Lower lobe of right lung (tissue), 2 donors: ENCODE measurements around the gene MYO5B. TPM values are rescaled to one million over a fixed set of nuclear protein-coding genes. Genes with fewer than 3 reads are reported as not detected.
A peak's percentile ranks its signal among the peaks of the same experiment; 100 is the strongest.

Source experiments
- ATAC-seq, 2 donors: fragments of 200-7000 bp; cut with Tn5 transposase; one replicate each; pipeline ENCODE4 v1.9.1; 2020 to 2022; ENCODE audit warnings: mild to moderate bottlenecking in 2 of 2, moderate library complexity in 2 of 2
- DNase-seq: peaks from one replicate; pipeline ENCODE4 v3.0.0-alpha.2; 2020
- H3K27ac ChIP-seq: fragments of 200-600 bp; one replicate; pipeline ENCODE4 v1.8.0; 2022
- H3K27me3 ChIP-seq: fragments of 200-600 bp; one replicate; pipeline ENCODE4 v1.8.0; 2022; ENCODE audit warnings: low read depth
- H3K36me3 ChIP-seq: fragments of 200-600 bp; one replicate; pipeline ENCODE4 v1.8.0; 2022; ENCODE audit warnings: mild to moderate bottlenecking
- H3K4me1 ChIP-seq: fragments of 200-600 bp; one replicate; pipeline ENCODE4 v1.8.0; 2022
- H3K4me3 ChIP-seq: fragments of 200-600 bp; one replicate; pipeline ENCODE4 v1.8.0; 2022; ENCODE audit warnings: mild to moderate bottlenecking
- H3K9me3 ChIP-seq: fragments of 200-600 bp; one replicate; pipeline ENCODE4 v1.8.0; 2022
- intact Hi-C: fragments of 100-400 bp; cut with DNase I; formaldehyde crosslinking; loops from one replicate; pipeline ENCODE4 v1.11.0; 2022
- total RNA-seq: library from RNA; stranded (reverse); fragmentation: NEBNext Ultra II Directional; extraction: Animal tissue kit (Norgen Biotek cat#: 25700); gene quantifications from one replicate; pipeline ENCODE4 v1.2.1, GENCODE V29; 2021
- TF ChIP-seq, protein P1 (sequence below): fragments of 200-600 bp; IDR thresholded peaks from one replicate; pipeline ENCODE4 v1.8.0; 2022; ENCODE audit warnings: antibody characterized with exemption, mild to moderate bottlenecking
- donor health status: DM: no; HTN: yes; CAD: no; lungs with severe emphysema.

The MYO5B gene
- total RNA-seq, 1 donor from 2014 or later, result 23.3 TPM

DNA sequence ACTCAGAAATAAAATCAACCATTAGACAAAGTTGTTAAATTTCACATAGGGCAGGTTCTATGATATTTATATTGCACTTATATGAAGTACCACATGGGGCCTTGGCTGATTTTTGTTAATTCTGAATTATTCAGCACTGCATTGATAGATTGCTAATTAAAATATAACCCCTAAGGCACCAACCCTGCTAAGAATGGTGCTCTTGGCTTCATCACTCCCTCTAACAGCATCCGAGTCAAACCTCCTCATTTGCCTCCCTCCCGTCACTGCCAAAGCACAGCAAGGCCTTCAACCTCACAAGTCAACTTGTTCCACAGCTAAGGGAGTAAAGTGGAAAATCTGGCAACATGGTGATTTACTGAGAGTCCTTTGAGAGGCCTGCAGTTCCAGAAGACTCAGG is 27.0 kb downstream of the MYO5B start:
- ATAC-seq (no peak), DNase-seq (no peak)
- no peaks in the 10 kb centered on the region for H3K27me3 ChIP-seq
- H3K4me3 ChIP-seq, result no peak overlapping the region
- intact Hi-C loops, result no loop called here
- H3K4me1 ChIP-seq, result no peaks in the 10 kb centered on the region
- H3K9me3 ChIP-seq, result no peaks in the 10 kb centered on the region
- H3K27ac ChIP-seq, result no peak overlapping the region
- TF ChIP-seq, protein P1, sequence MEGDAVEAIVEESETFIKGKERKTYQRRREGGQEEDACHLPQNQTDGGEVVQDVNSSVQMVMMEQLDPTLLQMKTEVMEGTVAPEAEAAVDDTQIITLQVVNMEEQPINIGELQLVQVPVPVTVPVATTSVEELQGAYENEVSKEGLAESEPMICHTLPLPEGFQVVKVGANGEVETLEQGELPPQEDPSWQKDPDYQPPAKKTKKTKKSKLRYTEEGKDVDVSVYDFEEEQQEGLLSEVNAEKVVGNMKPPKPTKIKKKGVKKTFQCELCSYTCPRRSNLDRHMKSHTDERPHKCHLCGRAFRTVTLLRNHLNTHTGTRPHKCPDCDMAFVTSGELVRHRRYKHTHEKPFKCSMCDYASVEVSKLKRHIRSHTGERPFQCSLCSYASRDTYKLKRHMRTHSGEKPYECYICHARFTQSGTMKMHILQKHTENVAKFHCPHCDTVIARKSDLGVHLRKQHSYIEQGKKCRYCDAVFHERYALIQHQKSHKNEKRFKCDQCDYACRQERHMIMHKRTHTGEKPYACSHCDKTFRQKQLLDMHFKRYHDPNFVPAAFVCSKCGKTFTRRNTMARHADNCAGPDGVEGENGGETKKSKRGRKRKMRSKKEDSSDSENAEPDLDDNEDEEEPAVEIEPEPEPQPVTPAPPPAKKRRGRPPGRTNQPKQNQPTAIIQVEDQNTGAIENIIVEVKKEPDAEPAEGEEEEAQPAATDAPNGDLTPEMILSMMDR, result no peak
- no peaks in the 10 kb centered on the region for H3K36me3 ChIP-seq

DNA sequence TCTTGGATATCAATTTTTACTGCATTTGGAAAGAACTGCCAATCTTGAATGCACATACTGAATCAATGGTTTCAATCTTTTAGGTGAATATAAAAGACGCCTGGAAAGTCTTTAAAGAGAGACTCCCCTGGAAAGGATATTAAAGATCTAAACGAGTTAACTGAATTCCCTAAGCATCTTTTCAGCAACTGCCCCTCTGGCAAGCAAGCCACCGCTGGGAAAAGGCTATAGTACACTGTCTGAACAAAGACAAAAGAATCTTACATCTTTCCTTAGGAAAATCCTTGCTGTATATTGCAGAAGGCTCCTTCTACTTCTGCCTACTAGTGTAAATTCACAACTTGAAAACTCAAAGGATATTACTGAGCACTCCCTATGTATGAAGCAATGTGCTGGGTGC is 28.0 kb downstream of the MYO5B start:
- intact Hi-C loops, result no loop called here

DNA sequence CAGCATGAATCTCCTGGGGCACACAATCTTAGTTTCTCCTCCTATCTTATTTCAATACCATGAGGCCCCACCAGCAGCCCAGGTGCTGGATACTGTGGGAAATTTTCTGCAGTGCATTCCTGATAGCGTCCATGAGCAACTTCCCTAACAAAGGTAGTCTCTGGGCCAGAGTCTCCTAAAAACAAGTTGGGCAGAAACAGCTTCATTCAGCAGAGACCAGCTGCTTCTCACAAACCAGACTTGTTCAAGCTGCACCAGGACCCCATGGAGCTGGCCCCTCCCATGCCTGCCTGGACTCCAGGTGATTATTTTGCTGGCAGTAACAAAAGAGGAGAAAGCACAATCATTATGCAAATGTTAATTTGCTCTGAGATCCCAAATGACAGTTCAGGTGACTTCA is 31.4 kb downstream of the MYO5B start:
- DNase-seq (no peak), ATAC-seq (no peak)
- no peaks in the 10 kb centered on the region for H3K36me3 ChIP-seq
- no peak overlapping the region for H3K27ac ChIP-seq
- no peaks in the 10 kb centered on the region for H3K9me3 ChIP-seq
- H3K4me3 ChIP-seq, result no peak overlapping the region
- H3K27me3 ChIP-seq, result no peaks in the 10 kb centered on the region
- H3K4me1 ChIP-seq, result peaks cover 9% of the 10 kb centered on the region
- intact Hi-C loops, result no loop called here
- TF ChIP-seq, protein P1, result no peak

More for the DNA sequence above, 28.0 kb downstream of the MYO5B start:
- Histone ChIP-seq H3K4me1 (peaks cover 3% of the 10 kb centered on the region), H3K4me3 (no peak overlapping the region), H3K36me3 (no peaks in the 10 kb centered on the region), H3K27me3 (no peaks in the 10 kb centered on the region), H3K27ac (no peak overlapping the region), H3K9me3 (no peaks in the 10 kb centered on the region)
- DNase-seq, result no peak
- no peak for ATAC-seq
- TF ChIP-seq, protein P1, result no peak

DNA sequence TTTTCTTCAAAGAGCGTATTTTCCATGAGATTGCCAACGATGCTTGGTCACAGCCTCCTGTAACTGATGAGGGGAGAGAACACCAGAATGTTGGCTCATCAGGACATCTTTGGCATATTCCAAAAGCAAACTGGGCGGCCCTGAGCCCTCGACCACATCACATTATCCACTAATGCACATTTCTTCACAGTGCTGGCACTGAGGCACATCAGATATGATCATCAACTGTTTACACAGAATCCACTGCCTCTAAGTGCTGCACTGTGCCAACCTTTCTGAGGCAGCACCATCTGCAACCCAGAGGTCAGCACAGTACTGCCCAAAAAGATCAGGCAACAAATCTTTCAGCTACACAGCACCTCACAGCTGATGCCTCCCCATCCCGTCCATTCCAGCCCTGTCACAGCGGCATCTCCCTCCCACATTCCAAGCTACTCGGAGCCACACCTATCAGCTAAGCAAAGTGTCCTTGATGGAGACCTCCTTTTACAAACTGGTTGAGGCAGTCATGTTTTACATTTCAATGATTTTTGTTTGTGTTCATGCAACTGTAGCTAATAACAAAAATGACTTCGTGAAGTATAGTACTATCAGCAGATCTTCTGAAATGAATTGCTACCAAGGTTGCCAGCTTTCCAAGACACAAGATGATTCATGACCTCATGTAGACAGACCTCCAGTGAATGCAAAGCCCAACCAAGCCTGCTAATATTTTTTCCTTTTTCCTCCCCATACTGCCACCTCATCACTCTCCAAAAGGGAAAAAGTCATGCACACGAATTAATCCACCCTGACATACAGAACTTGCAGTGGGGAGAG is 32.3 kb downstream of the MYO5B start:
- Histone ChIP-seq H3K27ac (peak overlapping the region; percentile 3), H3K4me3 (no peak overlapping the region), H3K9me3 (no peaks in the 10 kb centered on the region), H3K36me3 (no peaks in the 10 kb centered on the region), H3K27me3 (no peaks in the 10 kb centered on the region), H3K4me1 (peaks cover 9% of the 10 kb centered on the region)
- TF ChIP-seq, protein P1, result no peak
- ATAC-seq, result peak; percentile 65 to 72
- intact Hi-C loops, result no loop called here
- DNase-seq, result no peak

DNA sequence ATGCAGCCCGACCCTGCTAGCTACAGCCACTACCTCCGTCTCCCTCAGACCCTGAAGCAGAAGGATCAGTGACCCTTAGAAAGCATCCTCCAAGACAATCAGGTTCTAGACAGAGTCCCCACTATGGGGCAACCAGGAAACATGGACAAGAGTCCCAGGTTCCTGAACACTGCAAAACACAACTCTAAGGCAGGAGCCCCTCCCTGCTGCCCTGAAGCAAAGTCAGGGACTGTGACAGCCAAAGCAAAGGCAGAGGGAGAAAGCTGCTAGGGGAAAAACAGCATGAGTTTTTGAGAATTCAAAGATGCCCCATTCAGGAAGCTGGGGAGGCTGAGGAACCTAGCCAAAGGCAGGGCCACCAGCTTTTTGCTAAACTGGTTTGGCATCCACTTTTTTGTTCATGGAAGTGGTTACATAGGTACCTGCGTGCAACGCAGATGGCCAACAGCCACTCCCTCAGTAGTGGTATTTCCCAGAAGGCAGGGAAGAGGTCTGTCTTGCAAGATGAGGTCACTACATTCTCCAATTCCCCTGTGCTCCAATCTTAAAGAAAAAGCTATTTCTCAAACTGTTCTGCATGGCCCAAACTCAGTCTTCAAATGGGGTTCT is 33.2 kb downstream of the MYO5B start:
- Histone ChIP-seq H3K4me3 (no peak overlapping the region), H3K9me3 (no peaks in the 10 kb centered on the region), H3K4me1 (peaks cover 9% of the 10 kb centered on the region), H3K27ac (peak overlapping the region; percentile 2), H3K27me3 (no peaks in the 10 kb centered on the region), H3K36me3 (no peaks in the 10 kb centered on the region)
- TF ChIP-seq, protein P1, result no peak
- intact Hi-C loops, result no loop called here
- peak; percentile 54 for DNase-seq
- ATAC-seq, result peak; percentile 79 to 85
